Measurements from ENCODE around the gene TFAP2A.

DNA sequence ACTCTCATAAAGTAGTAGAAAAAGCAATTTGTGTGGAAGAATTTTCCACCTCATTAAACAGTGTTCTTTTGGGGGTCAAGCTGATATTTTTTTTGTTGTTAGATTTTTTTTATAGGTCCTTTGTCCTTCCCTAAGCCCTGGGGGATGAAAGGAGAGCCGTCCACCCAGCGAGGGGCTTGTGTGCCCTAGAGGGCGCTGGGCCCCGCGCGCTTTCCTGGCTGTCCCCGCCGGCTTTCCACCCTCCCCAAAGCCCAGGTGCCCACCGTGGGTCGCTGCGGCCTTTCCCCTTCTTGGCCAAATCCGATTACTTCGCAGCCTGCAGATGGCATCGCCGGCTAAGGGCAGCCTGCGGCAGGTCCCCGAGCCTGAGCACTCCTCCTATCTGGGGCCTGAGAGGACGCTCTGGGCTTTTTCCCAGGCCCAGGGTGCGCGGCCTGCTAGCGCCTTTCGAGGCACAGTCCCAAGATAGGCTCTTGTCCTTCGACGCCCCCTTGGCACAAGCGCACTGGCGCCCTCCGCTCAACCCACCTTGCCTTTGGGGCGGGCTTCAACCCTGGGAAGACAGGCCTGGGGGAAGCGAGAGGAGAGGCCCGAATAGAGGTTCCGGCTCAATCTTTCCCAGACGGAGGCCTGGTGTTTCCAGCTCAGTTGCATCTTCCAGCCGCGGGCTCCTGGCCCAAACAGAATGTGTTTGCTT is 33.6 kb downstream of the TFAP2A start:
- no peak for TF ChIP-seq POLR2A (IDR thresholded peaks at IDR 0.05)
- TF ChIP-seq, protein P1, sequence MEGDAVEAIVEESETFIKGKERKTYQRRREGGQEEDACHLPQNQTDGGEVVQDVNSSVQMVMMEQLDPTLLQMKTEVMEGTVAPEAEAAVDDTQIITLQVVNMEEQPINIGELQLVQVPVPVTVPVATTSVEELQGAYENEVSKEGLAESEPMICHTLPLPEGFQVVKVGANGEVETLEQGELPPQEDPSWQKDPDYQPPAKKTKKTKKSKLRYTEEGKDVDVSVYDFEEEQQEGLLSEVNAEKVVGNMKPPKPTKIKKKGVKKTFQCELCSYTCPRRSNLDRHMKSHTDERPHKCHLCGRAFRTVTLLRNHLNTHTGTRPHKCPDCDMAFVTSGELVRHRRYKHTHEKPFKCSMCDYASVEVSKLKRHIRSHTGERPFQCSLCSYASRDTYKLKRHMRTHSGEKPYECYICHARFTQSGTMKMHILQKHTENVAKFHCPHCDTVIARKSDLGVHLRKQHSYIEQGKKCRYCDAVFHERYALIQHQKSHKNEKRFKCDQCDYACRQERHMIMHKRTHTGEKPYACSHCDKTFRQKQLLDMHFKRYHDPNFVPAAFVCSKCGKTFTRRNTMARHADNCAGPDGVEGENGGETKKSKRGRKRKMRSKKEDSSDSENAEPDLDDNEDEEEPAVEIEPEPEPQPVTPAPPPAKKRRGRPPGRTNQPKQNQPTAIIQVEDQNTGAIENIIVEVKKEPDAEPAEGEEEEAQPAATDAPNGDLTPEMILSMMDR (IDR thresholded peaks at IDR 0.05) = no peak

Measured in right lobe of liver (tissue), 4 donors.